ENCODE data around the gene HSF5.

HSF5 gene

DNA sequence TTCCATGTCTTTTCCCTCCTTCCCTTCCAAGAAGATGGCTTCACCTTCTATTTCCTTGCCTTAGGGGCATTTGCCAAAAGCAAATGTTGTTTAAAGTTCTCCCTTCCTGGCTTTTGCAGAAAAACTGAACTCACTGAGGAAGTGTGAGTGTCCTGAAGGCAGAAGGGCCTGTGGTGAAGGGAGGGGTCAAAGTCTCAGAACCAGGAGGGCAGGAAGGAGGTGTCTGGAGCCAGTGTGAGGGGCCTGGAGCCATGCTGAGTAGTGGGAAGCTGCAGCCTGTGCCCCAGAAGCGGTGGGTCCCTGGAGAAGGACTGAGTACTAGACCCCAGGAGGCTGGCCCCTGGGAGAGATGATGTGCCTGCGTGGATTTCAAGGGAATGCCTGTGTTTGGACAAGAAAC, 112.4 kb downstream of the HSF5 start:
- no peak for DNase-seq (ENCODE audit: low read depth, low spot score)
- TF ChIP-seq EZH2 (IDR thresholded peaks at IDR 0.05) (no peak), POLR2AphosphoS5 (IDR thresholded peaks at IDR 0.05; ENCODE audit: borderline replicate concordance, low read depth, low read length) (no peak), FOXP2 (optimal IDR thresholded peaks at IDR 0.05; ENCODE audit: control extremely low read depth, extremely low read length, insufficient read depth) (no peak)
- Histone ChIP-seq H3K4me3 (no peak overlapping the region), H3K9ac (ENCODE audit: insufficient read length) (no peak overlapping the region), H3K9me3 (ENCODE audit: low read depth, low read length) (no peaks in the 10 kb centered on the region), H3K27ac (no peak overlapping the region), H3K36me3 (ENCODE audit: insufficient read depth, low read length) (no peaks in the 10 kb centered on the region)

DNA sequence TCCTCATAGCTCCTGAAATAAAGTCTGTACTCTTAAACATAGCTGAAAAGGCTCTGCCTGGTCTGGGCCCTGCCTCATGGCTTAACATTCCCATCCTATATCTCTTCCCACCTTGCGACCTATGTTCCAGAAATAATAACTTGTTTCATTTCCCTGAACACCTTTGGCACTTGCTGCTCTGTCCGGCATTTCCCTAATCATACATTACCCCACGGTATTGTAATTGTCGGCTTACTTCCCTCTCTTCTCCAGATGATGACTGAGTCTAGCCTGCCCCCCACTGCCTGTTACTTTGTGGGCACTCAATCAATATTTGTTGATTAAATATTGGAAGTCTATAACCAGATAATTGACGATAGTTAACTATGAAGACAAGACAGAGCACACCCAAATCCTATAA, 113.0 kb downstream of the HSF5 start:
- no peak overlapping the region for H3K4me3 ChIP-seq
- no peaks in the 10 kb centered on the region for H3K9me3 ChIP-seq (ENCODE audit: low read depth, low read length)
- H3K27ac ChIP-seq: no peak overlapping the region
- H3K36me3 ChIP-seq (ENCODE audit: insufficient read depth, low read length): no peaks in the 10 kb centered on the region
- TF ChIP-seq EZH2 (IDR thresholded peaks at IDR 0.05) (no peak), POLR2AphosphoS5 (IDR thresholded peaks at IDR 0.05; ENCODE audit: borderline replicate concordance, low read depth, low read length) (no peak), FOXP2 (optimal IDR thresholded peaks at IDR 0.05; ENCODE audit: control extremely low read depth, extremely low read length, insufficient read depth) (no peak)
- no peak overlapping the region for H3K9ac ChIP-seq (ENCODE audit: insufficient read length)
- DNase-seq (ENCODE audit: low read depth, low spot score): no peak

DNA sequence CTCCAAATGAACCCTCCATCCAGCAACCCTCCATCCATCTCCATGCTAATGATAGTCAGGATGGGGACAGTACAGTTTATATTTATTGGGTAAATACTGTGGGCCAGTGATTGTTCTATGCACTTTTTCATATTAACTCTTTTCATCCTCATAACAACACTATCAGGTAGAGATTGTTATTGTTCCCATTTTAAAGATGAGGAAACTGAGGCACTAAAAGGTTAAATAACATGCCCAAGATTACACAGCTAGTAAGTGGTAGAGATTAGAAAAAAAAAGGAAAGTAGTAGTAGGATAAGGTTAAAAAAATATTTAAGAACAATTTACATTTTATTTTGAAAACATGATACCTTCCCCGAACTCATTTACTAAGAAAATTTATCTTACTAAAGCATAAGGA, 114.3 kb downstream of the HSF5 start:
- DNase-seq (ENCODE audit: low read depth, low spot score): no peak
- no peak overlapping the region for H3K9ac ChIP-seq (ENCODE audit: insufficient read length)
- TF ChIP-seq EZH2 (IDR thresholded peaks at IDR 0.05) (no peak), FOXP2 (optimal IDR thresholded peaks at IDR 0.05; ENCODE audit: control extremely low read depth, extremely low read length, insufficient read depth) (no peak), POLR2AphosphoS5 (IDR thresholded peaks at IDR 0.05; ENCODE audit: borderline replicate concordance, low read depth, low read length) (no peak)
- H3K9me3 ChIP-seq (ENCODE audit: low read depth, low read length): no peaks in the 10 kb centered on the region
- H3K36me3 ChIP-seq (ENCODE audit: insufficient read depth, low read length): no peaks in the 10 kb centered on the region
- H3K27ac ChIP-seq: no peak overlapping the region
- H3K4me3 ChIP-seq: no peak overlapping the region

DNA sequence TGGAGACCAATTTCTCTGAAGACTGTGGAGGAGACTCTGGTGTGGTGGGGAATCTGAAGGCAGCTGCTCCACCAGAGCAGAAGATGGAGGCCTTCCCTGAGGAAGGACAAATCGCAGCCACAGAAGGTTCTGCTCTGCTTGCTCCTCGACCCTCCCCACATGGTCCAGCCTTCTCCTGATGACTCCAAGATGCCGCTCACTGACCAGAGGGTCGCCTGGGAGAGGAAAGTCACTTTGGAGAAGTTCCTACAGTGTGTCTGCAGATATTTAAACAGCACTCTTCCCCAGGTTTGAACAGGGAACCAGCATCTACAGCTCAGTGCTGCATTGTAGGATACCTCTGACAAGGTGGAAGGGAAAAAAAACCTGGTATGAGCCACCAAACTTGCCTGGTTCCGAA, 115.2 kb downstream of the HSF5 start:
- TF ChIP-seq POLR2AphosphoS5 (IDR thresholded peaks at IDR 0.05; ENCODE audit: borderline replicate concordance, low read depth, low read length) (no peak), FOXP2 (optimal IDR thresholded peaks at IDR 0.05; ENCODE audit: control extremely low read depth, extremely low read length, insufficient read depth) (no peak), EZH2 (IDR thresholded peaks at IDR 0.05) (no peak)
- Histone ChIP-seq H3K9me3 (ENCODE audit: low read depth, low read length) (no peaks in the 10 kb centered on the region), H3K27ac (no peak overlapping the region)

DNA sequence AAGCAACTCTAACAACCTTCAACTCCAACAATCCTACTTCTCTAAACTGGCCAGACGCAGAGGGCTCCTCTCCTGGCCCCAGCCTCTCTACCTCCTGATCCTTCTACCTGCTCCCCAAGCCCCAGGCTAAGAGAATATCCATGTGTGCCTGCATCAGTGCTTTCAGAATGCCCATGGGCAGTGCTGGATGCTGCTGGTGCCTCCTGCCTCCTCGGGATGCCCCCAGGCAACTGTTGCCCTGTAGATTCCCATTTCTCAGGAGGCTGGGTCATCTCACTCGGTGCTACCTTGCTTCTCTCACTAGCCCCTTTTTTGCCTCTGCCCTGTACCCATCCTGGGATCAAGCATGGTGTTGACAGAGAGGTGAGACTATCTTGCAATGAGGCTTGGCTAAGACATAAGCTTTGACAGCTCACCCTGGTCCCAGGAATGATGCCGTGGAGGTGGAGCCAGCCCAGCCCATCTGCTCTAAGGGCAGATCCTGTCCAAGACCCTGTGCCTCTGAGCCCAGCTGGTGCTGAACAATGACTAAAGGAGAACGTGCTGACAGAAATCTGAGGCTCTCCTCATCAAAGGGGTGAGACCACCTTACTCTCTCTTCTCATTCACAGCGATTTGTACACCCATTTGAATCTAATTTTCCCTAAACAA, 116.8 kb downstream of the HSF5 start:
- no peak overlapping the region for H3K27ac ChIP-seq
- H3K9me3 ChIP-seq (ENCODE audit: low read depth, low read length): no peaks in the 10 kb centered on the region
- no peaks in the 10 kb centered on the region for H3K36me3 ChIP-seq (ENCODE audit: insufficient read depth, low read length)
- no peak for DNase-seq (ENCODE audit: low read depth, low spot score)
- TF ChIP-seq EZH2 (IDR thresholded peaks at IDR 0.05): no peak
- TF ChIP-seq FOXP2 (optimal IDR thresholded peaks at IDR 0.05; ENCODE audit: control extremely low read depth, extremely low read length, insufficient read depth): no peak
- TF ChIP-seq POLR2AphosphoS5 (IDR thresholded peaks at IDR 0.05; ENCODE audit: borderline replicate concordance, low read depth, low read length): no peak
- H3K9ac ChIP-seq (ENCODE audit: insufficient read length): no peak overlapping the region
- H3K4me3 ChIP-seq: no peak overlapping the region

More for the DNA sequence above, 115.2 kb downstream of the HSF5 start:
- Histone ChIP-seq H3K9ac (ENCODE audit: insufficient read length) (no peak overlapping the region), H3K36me3 (ENCODE audit: insufficient read depth, low read length) (no peaks in the 10 kb centered on the region), H3K4me3 (no peak overlapping the region)
- no peak for DNase-seq (ENCODE audit: low read depth, low spot score)

DNA sequence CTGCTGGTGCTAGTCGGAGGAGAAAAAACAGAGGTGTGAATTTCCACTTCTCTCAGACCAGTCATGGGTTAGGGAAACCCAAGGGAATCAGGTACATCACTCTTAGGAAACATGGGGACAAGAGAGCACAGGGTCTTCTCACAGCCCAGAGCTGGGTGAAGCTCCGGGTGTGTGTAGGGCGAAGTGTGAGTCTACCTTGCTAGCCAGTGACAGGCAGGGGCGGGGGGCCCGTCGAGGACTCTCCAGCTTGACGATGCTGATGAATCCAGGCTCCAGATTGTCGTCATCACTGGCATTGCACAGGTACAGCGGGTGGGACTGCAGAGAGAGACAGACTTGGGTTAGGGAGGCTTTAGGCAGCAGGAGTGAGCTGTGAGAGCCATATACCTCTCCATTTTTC, 117.5 kb downstream of the HSF5 start:
- DNase-seq (ENCODE audit: low read depth, low spot score): no peak
- no peak for TF ChIP-seq POLR2AphosphoS5 (IDR thresholded peaks at IDR 0.05; ENCODE audit: borderline replicate concordance, low read depth, low read length)
- no peak for TF ChIP-seq FOXP2 (optimal IDR thresholded peaks at IDR 0.05; ENCODE audit: control extremely low read depth, extremely low read length, insufficient read depth)
- no peak for TF ChIP-seq EZH2 (IDR thresholded peaks at IDR 0.05)
- Histone ChIP-seq H3K9me3 (ENCODE audit: low read depth, low read length) (no peaks in the 10 kb centered on the region), H3K36me3 (ENCODE audit: insufficient read depth, low read length) (no peaks in the 10 kb centered on the region), H3K9ac (ENCODE audit: insufficient read length) (no peak overlapping the region), H3K4me3 (no peak overlapping the region), H3K27ac (no peak overlapping the region)

DNA sequence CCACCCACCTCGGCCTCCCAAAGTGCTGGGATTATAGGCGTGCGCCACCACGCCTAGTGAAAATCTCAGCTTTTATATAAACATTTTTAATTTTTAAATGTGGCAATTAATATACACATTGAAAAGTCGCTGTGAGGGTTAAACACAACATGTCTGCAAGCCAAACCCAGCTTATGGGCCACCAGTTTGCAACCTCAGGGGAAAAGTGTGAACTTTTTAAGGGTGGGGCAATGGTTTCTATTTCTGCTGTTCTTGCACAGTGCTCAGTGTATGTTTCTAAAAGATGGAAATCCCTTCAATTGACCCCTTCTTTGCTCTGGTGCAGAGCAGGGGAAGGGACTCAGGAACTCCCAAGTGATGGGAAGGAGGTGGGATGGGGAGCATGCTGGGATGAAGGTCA, 117.9 kb downstream of the HSF5 start:
- no peaks in the 10 kb centered on the region for H3K9me3 ChIP-seq (ENCODE audit: low read depth, low read length)
- no peak overlapping the region for H3K4me3 ChIP-seq
- H3K36me3 ChIP-seq (ENCODE audit: insufficient read depth, low read length): no peaks in the 10 kb centered on the region
- DNase-seq (ENCODE audit: low read depth, low spot score): no peak
- no peak for TF ChIP-seq EZH2 (IDR thresholded peaks at IDR 0.05)
- no peak for TF ChIP-seq POLR2AphosphoS5 (IDR thresholded peaks at IDR 0.05; ENCODE audit: borderline replicate concordance, low read depth, low read length)
- no peak for TF ChIP-seq FOXP2 (optimal IDR thresholded peaks at IDR 0.05; ENCODE audit: control extremely low read depth, extremely low read length, insufficient read depth)
- H3K9ac ChIP-seq (ENCODE audit: insufficient read length): no peak overlapping the region
- no peak overlapping the region for H3K27ac ChIP-seq

Data from SK-N-MC (cell line).